OCI-M2 (cell line): ENCODE measurements around the gene RNF145.
"Not testable (repeated sequence)": the region's sequence is repeated elsewhere in the genome, so short reads cannot be mapped to it uniquely, and the experiment has no call there.

Source experiments
- DNase-seq: peaks from one replicate; lab custom pipeline; 2025; ENCODE audit not compliant: unreplicated experiment; lab: John Stamatoyannopoulos, UW

RNF145 gene

GRCh38 chr5:159120446-159120845 is 88.9 kb downstream of the RNF145 start:
- DNase-seq: no peak

DNA sequence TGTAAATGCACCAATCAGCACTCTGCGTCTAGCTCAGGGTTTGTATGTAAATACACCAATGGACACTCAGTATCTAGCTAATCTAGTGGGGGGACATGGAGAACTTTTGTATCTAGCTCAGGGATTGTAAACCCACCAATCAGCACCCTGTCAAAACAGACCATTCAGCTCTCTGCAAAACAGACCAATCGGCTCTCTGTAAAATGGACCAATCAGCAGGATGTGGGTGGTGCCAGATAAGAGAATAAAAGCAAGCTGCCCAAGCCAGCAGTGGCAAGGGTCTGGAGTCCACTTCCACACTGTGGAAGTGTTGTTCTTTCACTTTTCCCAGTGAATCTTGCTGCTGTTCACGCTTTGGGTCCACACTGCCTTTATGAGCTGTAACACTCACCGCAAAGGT is 89.5 kb downstream of the RNF145 start:
- DNase-seq: not testable (repeated sequence)

DNA sequence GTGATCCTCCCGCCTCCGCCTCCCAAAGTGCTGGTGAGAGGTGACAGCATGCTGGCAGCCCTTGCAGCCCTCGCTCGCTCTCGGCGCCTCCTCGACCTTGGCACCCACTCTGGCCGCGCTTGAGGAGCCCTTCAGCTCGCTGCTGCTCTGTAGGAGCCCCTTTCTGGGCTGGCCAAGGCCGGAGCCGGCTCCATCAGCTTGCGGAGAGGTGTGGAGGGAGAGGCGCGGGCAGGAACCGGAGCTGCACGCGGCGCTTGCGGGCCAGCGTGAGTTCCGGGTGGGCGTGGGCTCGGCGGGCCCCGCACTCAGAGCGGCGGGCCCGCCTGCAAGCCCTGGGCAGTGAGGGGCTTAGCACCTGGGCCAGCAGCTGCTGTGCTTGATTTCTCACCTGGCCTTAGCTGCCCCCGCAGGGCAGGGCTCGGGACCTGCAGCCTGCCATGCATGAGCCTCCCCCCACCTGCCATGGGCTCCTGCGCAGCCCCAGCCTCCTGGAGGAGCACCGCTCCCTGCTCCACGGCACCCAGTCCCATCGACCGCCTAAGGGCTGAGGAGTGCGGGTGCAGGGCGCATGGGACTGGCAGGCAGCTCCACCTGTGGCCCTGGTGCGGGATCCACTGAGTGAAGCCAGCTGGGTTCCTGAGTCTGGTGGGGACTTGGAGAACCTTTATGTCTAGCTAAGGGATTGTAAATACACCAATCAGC is 90.2 kb downstream of the RNF145 start:
- not testable (repeated sequence) for DNase-seq

DNA sequence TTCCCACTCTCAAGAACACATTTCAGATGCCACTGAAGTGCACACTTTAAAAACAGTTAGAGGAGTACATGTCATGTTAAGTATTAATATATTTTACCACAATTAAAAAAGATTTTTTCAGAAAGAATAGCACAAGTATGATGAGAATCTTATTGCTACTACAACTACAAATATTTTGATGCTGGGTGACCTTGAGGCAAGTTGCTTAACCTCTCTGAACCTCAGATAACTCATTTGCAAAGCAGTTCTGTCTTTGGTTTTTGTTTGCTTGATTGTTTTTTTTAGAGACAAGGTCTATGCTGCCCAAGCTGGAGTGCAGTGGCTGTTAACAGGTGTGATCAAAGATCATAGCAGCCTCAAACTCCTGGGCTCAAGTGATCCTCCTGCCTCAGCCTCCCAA is 95.9 kb downstream of the RNF145 start:
- no peak for DNase-seq

- no peak for DNase-seq
These were observed 96.9 kb downstream of the RNF145 start for GRCh38 chr5:159112436-159112835.
